Neural cell (in vitro differentiated cells): Measurements from ENCODE around the gene SH2D1B. TPM values are rescaled to one million over a fixed set of nuclear protein-coding genes. Genes with fewer than 3 reads are reported as not detected.

Experiments
- H2AFZ ChIP-seq: fragments of 200-600, 300-800 bp; sonication (generic), shearing (Covaris generic); 2 replicates; pipeline ENCODE4 v1.6.0; 2014; ENCODE audit warnings: low read depth, mild to moderate bottlenecking, antibody characterized with exemption, low read length, moderate library complexity
- H3F3A ChIP-seq: fragments of 200-600 bp; shearing (Covaris generic); 2 replicates; pipeline ENCODE4 v1.6.1; 2016; ENCODE audit warnings: mild to moderate bottlenecking, moderate library complexity, mixed read lengths, antibody characterized with exemption, low read length; ENCODE audit not compliant: insufficient read depth, poor library complexity, severe bottlenecking
- H3K27ac ChIP-seq: fragments of 200-600, 300-800 bp; sonication (generic), shearing (Covaris generic); 2 replicates; pipeline ENCODE4 v1.5.1; 2014; ENCODE audit warnings: mild to moderate bottlenecking, low read length, moderate library complexity
- H3K27me3 ChIP-seq: fragments of 300-800, 200-600 bp; sonication (generic), shearing (Covaris generic); 2 replicates; pipeline ENCODE4 v1.6.0; 2014; ENCODE audit warnings: mild to moderate bottlenecking, low read depth, low read length, moderate library complexity; ENCODE audit not compliant: insufficient read depth
- H3K36me3 ChIP-seq: fragments of 300-800, 200-600 bp; sonication (generic), shearing (Covaris generic); 2 replicates; pipeline ENCODE4 v1.5.1; 2014; ENCODE audit warnings: mild to moderate bottlenecking, antibody characterized with exemption, low read length, moderate library complexity; ENCODE audit not compliant: insufficient read depth
- H3K4me2 ChIP-seq: fragments of 300-800, 200-600 bp; sonication (generic), shearing (Covaris generic); 2 replicates; pipeline ENCODE4 v1.6.0; 2014; ENCODE audit warnings: mild to moderate bottlenecking, low read length
- H3K4me3 ChIP-seq: fragments of 300-800, 200-600 bp; sonication (generic), shearing (Covaris generic); 2 replicates; pipeline ENCODE4 v1.5.1; 2014; ENCODE audit warnings: mild to moderate bottlenecking, low read length, moderate library complexity
- H3K79me2 ChIP-seq: fragments of 200-600 bp; shearing (Covaris generic); replicated peaks from 2 replicates; pipeline ENCODE4 v1.6.0; 2014; ENCODE audit warnings: mild to moderate bottlenecking, low read length, moderate library complexity; ENCODE audit not compliant: insufficient read depth
- H3K9ac ChIP-seq: fragments of 300-800, 200-600 bp; sonication (generic), shearing (Covaris generic); 2 replicates; pipeline ENCODE4 v1.6.1; 2016; ENCODE audit warnings: mild to moderate bottlenecking, low read length, mixed read lengths
- H3K9me2 ChIP-seq: fragments of 200-600 bp; shearing (Covaris generic); 2 replicates; pipeline ENCODE4 v1.6.1; 2016; ENCODE audit warnings: mild to moderate bottlenecking, low read length, mixed read lengths; ENCODE audit not compliant: insufficient read depth
- H3K9me3 ChIP-seq: fragments of 200-600, 300-800 bp; sonication (generic), shearing (Covaris generic); 2 replicates; pipeline ENCODE4 v1.6.1; 2016; ENCODE audit warnings: mild to moderate bottlenecking, mixed run types, low read length, moderate library complexity, mixed read lengths
- H4K20me1 ChIP-seq: fragments of 200-600 bp; shearing (Covaris generic); 2 replicates; pipeline ENCODE4 v1.6.1; 2016; ENCODE audit warnings: mild to moderate bottlenecking, mixed run types; ENCODE audit not compliant: insufficient read depth
- CTCF ChIP-seq: fragments of 450-650 bp; IDR thresholded peaks from 2 replicates; pipeline ENCODE4 v1.5.1; 2014; ENCODE audit warnings: antibody characterized with exemption, mild to moderate bottlenecking, moderate library complexity; ENCODE audit not compliant: poor library complexity, severe bottlenecking
- EP300 ChIP-seq: fragments of 450-650 bp; conservative IDR thresholded peaks from 2 replicates; pipeline ENCODE4 v1.6.1; 2014; ENCODE audit warnings: antibody characterized with exemption, mild to moderate bottlenecking, moderate library complexity; ENCODE audit not compliant: poor library complexity, severe bottlenecking
- EZH2 ChIP-seq: fragments of 200-600, 300-800 bp; shearing (Covaris generic), sonication (generic); IDR thresholded peaks from 2 replicates; pipeline ENCODE4 v1.6.1; 2014; ENCODE audit warnings: antibody characterized with exemption, low read length, borderline replicate concordance, mild to moderate bottlenecking; ENCODE audit not compliant: insufficient read depth, poor library complexity, severe bottlenecking
- MXI1 ChIP-seq: fragments of 450-650 bp; conservative IDR thresholded peaks from 2 replicates; pipeline ENCODE4 v1.6.1; 2014; ENCODE audit warnings: antibody characterized with exemption, mild to moderate bottlenecking; ENCODE audit not compliant: poor library complexity, severe bottlenecking
- POLR2AphosphoS5 ChIP-seq: IDR thresholded peaks from 2 replicates; pipeline ENCODE4 v1.6.1; 2012
- RAD21 ChIP-seq: fragments of 450-650 bp; conservative IDR thresholded peaks from 2 replicates; pipeline ENCODE4 v1.6.1; 2014; ENCODE audit warnings: antibody characterized with exemption, mild to moderate bottlenecking, moderate library complexity
- REST ChIP-seq: IDR thresholded peaks from 2 replicates; pipeline ENCODE4 v1.6.1; 2012; ENCODE audit warnings: borderline replicate concordance
- SMC3 ChIP-seq: fragments of 450-650 bp; conservative IDR thresholded peaks from 2 replicates; pipeline ENCODE4 v1.6.1; 2014; ENCODE audit warnings: antibody characterized with exemption, mild to moderate bottlenecking, moderate library complexity; ENCODE audit not compliant: poor library complexity
- TAF1 ChIP-seq: IDR thresholded peaks from 2 replicates; pipeline ENCODE4 v1.6.1; 2012; ENCODE audit warnings: low read depth
- polyA plus RNA-seq: library from polyadenylated mRNA; depleted of rRNA; stranded (reverse); fragments of >200 nt; gene quantifications from 2 replicates; pipeline ENCODE4 v1.2.3, GENCODE V29; 2014

Gene SH2D1B
- polyA plus RNA-seq, 1 donor from 2014 or later = not detected

GRCh38 chr1:162397039-162397448, 14.9 kb downstream of the SH2D1B start:
- no peaks in the 10 kb centered on the region for H3K27me3 ChIP-seq
- no peak overlapping the region for H3K9ac ChIP-seq
- no peaks in the 10 kb centered on the region for H3K9me2 ChIP-seq
- no peaks in the 10 kb centered on the region for H3K79me2 ChIP-seq
- H2AFZ ChIP-seq = no peak overlapping the region
- peaks cover 3% of the 10 kb centered on the region for H3F3A ChIP-seq
- no peak overlapping the region for H3K4me2 ChIP-seq
- TF ChIP-seq POLR2AphosphoS5 (no peak), MXI1 (no peak), CTCF (no peak), EZH2 (no peak), EP300 (no peak), TAF1 (no peak), RAD21 (no peak), SMC3 (no peak), REST (no peak)
- H3K4me3 ChIP-seq = no peak overlapping the region
- H4K20me1 ChIP-seq = no peaks in the 10 kb centered on the region
- H3K9me3 ChIP-seq = no peaks in the 10 kb centered on the region
- no peak overlapping the region for H3K27ac ChIP-seq
- H3K36me3 ChIP-seq = no peaks in the 10 kb centered on the region

GRCh38 chr1:162396201-162396906, 15.6 kb downstream of the SH2D1B start:
- no peak overlapping the region for H2AFZ ChIP-seq
- no peak overlapping the region for H3K4me2 ChIP-seq
- H3K79me2 ChIP-seq = no peaks in the 10 kb centered on the region
- H3K36me3 ChIP-seq = no peaks in the 10 kb centered on the region
- H3K9me2 ChIP-seq = no peaks in the 10 kb centered on the region
- H4K20me1 ChIP-seq = no peaks in the 10 kb centered on the region
- H3K27ac ChIP-seq = no peak overlapping the region
- peaks cover 3% of the 10 kb centered on the region for H3F3A ChIP-seq
- H3K27me3 ChIP-seq = no peaks in the 10 kb centered on the region
- TF ChIP-seq EZH2 = no peak
- no peak for TF ChIP-seq MXI1
- no peak overlapping the region for H3K9ac ChIP-seq
- no peak overlapping the region for H3K4me3 ChIP-seq
- H3K9me3 ChIP-seq = no peaks in the 10 kb centered on the region
